SH-SY5Y (cell line): Measurements from ENCODE around the gene MARCHF2.

Experiments
- GATA2 ChIP-seq: IDR thresholded peaks from 2 replicates; pipeline ENCODE4 v1.6.1; 2011; ENCODE audit warnings: mild to moderate bottlenecking, low read depth, low read length
- GATA3 ChIP-seq: IDR thresholded peaks from 2 replicates; pipeline ENCODE4 v1.6.1; 2011; ENCODE audit warnings: low read depth, mild to moderate bottlenecking, low read length, moderate library complexity

DNA sequence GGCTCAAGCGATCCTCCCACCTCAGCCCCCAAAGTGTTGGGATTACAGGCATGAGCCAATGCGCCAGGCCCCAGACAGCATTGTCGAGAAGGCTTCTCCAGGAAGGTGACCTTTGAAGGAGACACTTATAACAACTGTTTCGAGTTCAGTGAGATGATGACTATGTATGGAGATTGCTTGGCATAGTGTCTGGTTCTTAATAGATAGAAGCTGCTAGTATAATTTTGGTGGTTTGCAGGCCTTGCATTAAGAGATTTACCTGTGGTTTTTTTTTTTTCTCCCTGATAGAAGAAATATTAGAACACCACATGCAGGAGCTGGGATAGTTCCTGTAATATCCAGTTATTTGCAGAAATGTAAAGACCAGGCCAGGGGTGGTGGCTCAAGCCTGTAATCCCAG lies 3.7 kb downstream of the MARCHF2 start:
- TF ChIP-seq GATA2 (no peak), GATA3 (no peak)
